GM12891 (cell line): ENCODE results near the gene NBAS.

Experiments used
- DNase-seq: peaks from one replicate; pipeline ENCODE4 v3.0.0; 2011; ENCODE audit warnings: low spot score; ENCODE audit not compliant: insufficient read length
- FAIRE-seq: peaks from 2 replicates; lab custom pipeline; 2011; peaks lifted over from hg19 to GRCh38; lab: Jason Lieb, UNC
- PAX5 ChIP-seq: IDR thresholded peaks from 2 replicates; pipeline ENCODE4 v1.6.1; 2011; ENCODE audit warnings: low read length, moderate library complexity, mild to moderate bottlenecking; ENCODE audit not compliant: insufficient read depth, severe bottlenecking
- POLR2A ChIP-seq: IDR thresholded peaks from 2 replicates; pipeline ENCODE4 v1.6.1; 2011; ENCODE audit warnings: low read depth, low read length, control low read depth
- POLR2AphosphoS5 ChIP-seq: IDR thresholded peaks from 2 replicates; pipeline ENCODE4 v1.6.1; 2011; ENCODE audit warnings: low read depth, low read length, control low read depth
- POU2F2 ChIP-seq: IDR thresholded peaks from 2 replicates; pipeline ENCODE4 v1.6.1; 2011; ENCODE audit warnings: low read depth, mild to moderate bottlenecking, control low read depth, low read length, moderate library complexity
- SPI1 ChIP-seq: IDR thresholded peaks from 2 replicates; pipeline ENCODE4 v1.6.1; 2011; ENCODE audit warnings: low read depth, low read length, control low read depth
- TAF1 ChIP-seq: IDR thresholded peaks from 2 replicates; pipeline ENCODE4 v1.6.1; 2011; ENCODE audit warnings: low read depth, low read length, control low read depth

Gene NBAS

GRCh38 chr2:15158100-15158499 lies 403.0 kb downstream of the NBAS start:
- DNase-seq (no peak), FAIRE-seq (no peak)
- no peak for TF ChIP-seq POLR2A
- no peak for TF ChIP-seq SPI1
- TF ChIP-seq PAX5, result no peak
- TF ChIP-seq POU2F2, result no peak
- no peak for TF ChIP-seq TAF1
- no peak for TF ChIP-seq POLR2AphosphoS5

DNA sequence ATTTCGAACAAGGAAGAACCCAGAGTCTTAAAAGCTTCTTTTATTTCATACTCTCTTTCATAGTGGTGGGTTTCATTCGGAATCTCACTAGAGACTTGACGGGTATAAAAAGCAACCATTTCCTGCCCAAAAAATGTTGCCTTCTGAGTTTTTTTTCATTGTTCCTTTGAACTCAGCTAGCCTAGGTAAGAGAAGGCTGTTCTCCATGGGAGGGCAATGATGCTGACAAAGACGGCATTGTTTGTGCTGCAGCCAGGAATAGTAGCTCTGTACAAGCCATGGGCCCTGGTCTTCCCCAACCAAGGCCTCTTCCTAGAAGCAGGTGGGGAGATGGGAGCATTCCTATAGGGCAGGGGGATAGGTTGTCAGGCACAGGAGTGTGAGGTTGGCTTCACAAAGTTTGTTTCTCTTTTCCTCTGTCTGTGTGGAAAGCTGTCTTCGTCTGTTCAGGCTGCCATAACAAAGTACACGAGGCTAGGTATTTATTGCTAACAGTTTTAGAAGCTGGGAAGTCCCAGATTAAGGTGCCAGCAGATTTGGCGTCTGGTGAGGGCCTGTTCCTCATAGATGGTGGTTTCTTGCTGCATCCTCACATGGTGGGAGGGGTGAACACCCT lies 405.1 kb downstream of the NBAS start:
- TF ChIP-seq POU2F2 (no peak), PAX5 (no peak), POLR2AphosphoS5 (no peak), POLR2A (no peak), SPI1 (no peak), TAF1 (no peak)

DNA sequence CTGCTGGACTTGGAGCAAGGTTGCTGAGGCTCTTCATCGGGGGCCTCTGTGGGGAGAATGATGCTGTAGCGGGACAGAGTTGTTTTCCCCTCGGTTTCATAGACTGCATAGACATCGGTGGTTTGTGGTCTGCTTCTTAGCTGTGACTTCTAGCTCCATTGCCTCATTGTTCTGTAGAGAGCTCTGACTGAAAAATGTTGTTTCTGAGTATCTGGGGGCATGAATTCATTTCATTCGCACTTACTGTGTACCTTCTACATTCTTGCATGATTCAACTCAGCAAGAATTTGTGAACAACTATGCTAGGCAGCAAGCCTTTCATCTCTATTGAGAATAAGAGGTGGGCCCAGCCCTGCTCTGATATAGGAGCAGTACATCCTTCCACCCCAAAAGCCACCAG lies 406.8 kb downstream of the NBAS start:
- no peak for FAIRE-seq

More for the DNA sequence above, 405.1 kb downstream of the NBAS start:
- no peak for FAIRE-seq
- DNase-seq, result no peak

GRCh38 chr2:15152382-15152781 lies 408.8 kb downstream of the NBAS start:
- FAIRE-seq (no peak), DNase-seq (no peak)
- no peak for TF ChIP-seq PAX5
- no peak for TF ChIP-seq POLR2AphosphoS5
- TF ChIP-seq SPI1, result no peak
- TF ChIP-seq TAF1, result no peak
- no peak for TF ChIP-seq POU2F2
- no peak for TF ChIP-seq POLR2A

More for the DNA sequence above, 406.8 kb downstream of the NBAS start:
- DNase-seq, result no peak
- TF ChIP-seq POLR2AphosphoS5 (no peak), SPI1 (no peak), PAX5 (no peak)

DNA sequence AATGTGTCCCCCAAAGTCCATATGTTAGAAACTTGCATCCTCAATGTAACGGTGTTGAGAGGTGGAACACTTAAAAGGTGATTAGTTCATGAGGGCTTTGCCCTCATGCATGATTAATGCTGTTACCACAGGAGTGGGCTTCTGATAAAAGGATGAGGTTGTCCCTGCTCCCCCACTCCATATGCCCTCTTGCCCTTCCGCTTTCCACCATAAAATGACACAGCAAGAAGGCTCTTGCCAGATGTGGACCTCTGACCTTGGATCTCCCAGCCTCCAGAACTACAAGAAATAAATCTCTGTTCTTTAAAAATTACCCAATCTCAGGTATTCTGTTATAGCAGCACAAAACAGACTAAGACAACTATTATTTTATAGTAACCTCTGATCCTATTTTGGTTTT lies 412.1 kb downstream of the NBAS start:
- no peak for TF ChIP-seq POLR2AphosphoS5
- no peak for TF ChIP-seq POLR2A
- TF ChIP-seq TAF1, result no peak
- no peak for TF ChIP-seq PAX5
- no peak for TF ChIP-seq POU2F2
- no peak for TF ChIP-seq SPI1
- FAIRE-seq (no peak), DNase-seq (no peak)

GRCh38 chr2:15147591-15147990 lies 413.5 kb downstream of the NBAS start:
- DNase-seq, result no peak
- TF ChIP-seq POLR2AphosphoS5 (no peak), TAF1 (no peak), PAX5 (no peak), POU2F2 (no peak), POLR2A (no peak), SPI1 (no peak)
- no peak for FAIRE-seq

DNA sequence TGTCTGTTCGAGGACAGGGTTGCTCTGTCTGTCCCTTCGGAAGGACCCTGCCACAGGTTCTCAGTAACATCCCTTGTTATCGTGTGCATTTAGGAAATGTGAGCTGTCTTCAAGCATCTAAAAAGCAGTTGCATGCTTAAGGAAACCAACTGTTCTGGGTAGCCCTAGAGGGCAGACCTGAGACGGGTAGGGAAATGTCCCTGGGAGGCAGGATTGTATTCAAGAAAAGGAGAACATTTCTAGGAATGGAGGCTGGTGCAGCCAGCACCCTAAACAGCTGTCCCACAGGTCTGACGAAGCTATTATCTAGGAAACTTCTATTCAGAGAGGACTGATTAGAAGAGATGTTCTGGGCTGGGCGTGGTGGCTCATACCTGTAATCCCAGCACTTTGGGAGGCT lies 414.2 kb downstream of the NBAS start:
- FAIRE-seq (no peak), DNase-seq (no peak)

GRCh38 chr2:15145919-15146318 lies 415.2 kb downstream of the NBAS start:
- FAIRE-seq, result no peak
- no peak for DNase-seq
- TF ChIP-seq TAF1 (no peak), SPI1 (no peak), PAX5 (no peak), POU2F2 (no peak), POLR2AphosphoS5 (no peak), POLR2A (no peak)

More for the DNA sequence above, 414.2 kb downstream of the NBAS start:
- no peak for TF ChIP-seq POLR2AphosphoS5
- TF ChIP-seq SPI1, result no peak
- no peak for TF ChIP-seq TAF1
- TF ChIP-seq POLR2A, result no peak
- no peak for TF ChIP-seq POU2F2

DNA sequence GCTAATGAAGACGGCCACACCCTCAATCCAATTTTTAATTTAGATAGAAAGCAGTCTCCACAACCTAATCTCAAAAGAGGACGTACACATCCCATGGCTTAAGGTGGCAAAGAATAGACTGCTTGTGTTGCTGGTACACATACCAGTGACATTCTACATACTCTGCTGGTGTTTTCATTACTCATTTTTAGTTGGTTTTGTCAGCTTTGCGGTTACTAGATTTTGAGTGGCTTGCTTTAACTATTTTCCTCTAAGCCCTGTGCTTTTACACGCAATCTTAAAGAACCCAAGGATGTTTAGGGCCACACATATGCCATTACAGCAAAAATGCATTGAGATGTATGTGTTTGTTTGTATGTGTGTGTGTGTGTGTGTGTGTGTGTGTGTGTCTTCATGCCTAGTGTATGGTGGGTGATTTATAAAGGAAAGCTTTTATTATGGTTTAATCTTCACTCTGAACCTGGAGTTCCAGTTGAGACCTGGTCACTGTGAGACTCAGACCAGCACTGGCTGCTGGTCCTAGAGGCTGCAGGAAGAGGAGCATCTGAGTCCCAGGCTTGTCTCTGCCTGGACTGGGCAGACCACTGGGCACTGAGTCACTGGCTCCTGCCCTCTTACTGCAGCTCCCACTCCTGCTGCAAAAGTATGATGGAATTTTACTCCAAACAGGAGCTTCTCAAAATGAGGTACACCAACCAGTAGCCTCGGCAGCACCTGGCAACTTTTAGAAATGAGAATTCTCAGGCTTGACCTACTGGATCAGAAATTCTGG lies 415.9 kb downstream of the NBAS start:
- no peak for FAIRE-seq

More for the DNA sequence above, 415.9 kb downstream of the NBAS start:
- DNase-seq, result no peak
- TF ChIP-seq SPI1 (no peak), POLR2AphosphoS5 (no peak), POLR2A (no peak), TAF1 (no peak), POU2F2 (no peak), PAX5 (no peak)
